T-helper 22 cell (primary cell): Measurements from ENCODE around the gene IARS1.

ENCODE experiments used
- DNase-seq: peaks from one replicate; pipeline ENCODE4 v3.0.0-alpha.2; 2020; ENCODE audit warnings: low read depth

IARS1 gene

GRCh38 chr9:92295240-92295790, 1.8 kb upstream of the IARS1 start:
- no peak for DNase-seq

GRCh38 chr9:92294297-92294676, 790 bp upstream of the IARS1 start:
- no peak for DNase-seq

DNA sequence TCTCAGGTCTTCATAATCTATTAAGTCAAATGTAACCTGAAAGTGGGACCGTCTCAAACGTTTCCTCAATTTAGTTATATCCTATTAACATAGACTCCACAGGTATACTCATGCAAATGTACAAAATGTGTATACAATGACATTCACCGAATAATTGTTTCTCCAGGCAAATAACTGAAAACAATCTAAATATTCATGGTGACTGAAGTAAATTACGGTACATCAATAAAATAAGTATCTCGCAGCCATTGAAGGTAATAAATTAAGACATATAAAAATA, 482 bp downstream of the IARS1 start:
- DNase-seq: no peak

GRCh38 chr9:92292338-92293074, 991 bp downstream of the IARS1 start:
- no peak for DNase-seq

DNA sequence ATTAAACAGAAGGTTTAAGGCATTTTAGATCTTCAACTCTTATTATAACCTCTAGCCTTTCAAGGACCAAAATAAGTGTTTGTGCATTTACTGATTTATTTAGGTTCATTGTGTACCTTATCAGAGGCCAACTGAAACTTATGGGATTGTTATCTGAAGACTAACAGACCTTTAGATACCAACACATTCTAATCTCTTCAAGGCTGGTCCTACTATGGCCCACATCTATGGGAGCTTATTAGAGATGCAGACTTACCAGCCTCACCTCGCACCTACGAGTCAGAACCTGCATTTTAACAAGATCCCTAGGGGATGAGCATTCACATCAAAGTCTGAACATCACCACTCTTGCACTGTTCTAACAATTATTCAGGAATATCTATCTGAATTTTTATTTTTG, 1.9 kb downstream of the IARS1 start:
- no peak for DNase-seq

- DNase-seq: no peak
These were observed 2.6 kb downstream of the IARS1 start for GRCh38 chr9:92290785-92291429.

- no peak for DNase-seq
These were observed 3.6 kb downstream of the IARS1 start for GRCh38 chr9:92289708-92290390.

DNA sequence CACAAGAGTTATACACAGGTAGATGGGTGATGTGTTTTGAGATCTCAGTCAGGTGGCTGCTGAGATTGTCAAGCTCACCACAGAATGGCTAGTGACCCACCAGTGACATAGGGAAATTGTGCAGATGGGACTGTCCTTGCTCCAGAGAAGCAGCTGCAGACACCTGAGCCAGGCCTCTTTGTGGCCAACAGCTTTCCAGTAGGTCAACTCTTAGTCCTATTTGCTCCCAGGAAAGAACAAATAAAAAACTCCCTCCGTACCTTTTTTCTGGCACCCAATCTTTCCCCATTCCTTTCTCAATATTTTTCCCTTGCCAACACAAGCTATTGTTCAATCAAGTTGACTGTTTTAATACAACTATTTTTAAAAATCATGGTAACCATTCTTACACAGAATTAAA, 14.2 kb downstream of the IARS1 start:
- DNase-seq: no peak

GRCh38 chr9:92278110-92278509, 15.4 kb downstream of the IARS1 start:
- no peak for DNase-seq

DNA sequence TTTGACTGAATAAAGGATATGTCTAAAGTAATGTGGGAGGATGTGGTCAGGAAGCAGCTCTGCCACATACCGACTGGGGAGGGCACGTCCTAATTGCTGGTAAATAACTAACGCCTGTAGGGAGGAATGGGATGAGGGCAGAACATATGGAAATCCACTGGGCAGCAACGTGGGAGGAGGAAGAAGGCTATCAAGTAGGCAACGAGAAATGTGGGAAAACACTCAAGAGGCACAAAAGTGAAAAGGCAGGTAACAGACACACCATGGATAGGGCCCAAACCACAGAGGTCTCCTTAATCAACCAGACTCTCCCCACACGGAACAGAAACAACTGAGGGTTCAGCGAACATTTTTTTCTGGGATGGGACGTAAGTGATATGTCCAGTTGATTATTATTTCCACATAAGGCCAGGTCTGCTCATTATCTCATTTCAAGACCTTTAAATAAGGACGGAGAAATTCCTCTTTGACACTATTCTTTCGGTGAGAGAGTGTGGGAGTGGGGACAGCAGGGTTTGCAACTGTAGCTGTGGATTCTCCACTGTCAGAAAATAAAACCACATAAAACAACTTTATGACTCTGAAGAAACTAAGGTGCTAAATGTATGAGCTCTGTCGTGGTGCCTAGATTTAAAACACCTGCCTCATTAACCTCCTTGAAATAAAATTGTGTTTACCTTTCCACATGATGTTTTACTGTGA, 17.0 kb downstream of the IARS1 start:
- no peak for DNase-seq

DNA sequence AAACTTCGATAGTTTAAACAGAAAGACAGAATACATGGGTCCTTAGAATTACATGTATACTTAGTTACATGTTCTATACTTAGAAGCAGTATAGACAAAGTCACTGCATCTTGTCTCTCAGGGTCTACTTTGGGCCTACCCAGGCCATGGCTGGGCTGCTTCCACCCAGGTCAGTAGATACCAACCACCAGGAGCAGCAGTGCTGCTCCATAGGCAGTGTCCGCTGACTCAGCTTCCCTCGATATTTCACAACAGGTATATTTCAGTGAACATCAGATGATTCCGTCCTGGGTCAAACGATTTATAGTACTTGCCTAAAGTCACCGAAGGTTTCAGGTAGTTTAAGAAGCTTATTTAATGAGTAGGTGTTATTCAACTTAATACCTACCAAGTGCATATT, 18.0 kb downstream of the IARS1 start:
- DNase-seq: no peak

- no peak for DNase-seq
These were observed 23.0 kb downstream of the IARS1 start for GRCh38 chr9:92270511-92270910.

- DNase-seq: no peak
These were observed 27.0 kb downstream of the IARS1 start for GRCh38 chr9:92266486-92266885.

DNA sequence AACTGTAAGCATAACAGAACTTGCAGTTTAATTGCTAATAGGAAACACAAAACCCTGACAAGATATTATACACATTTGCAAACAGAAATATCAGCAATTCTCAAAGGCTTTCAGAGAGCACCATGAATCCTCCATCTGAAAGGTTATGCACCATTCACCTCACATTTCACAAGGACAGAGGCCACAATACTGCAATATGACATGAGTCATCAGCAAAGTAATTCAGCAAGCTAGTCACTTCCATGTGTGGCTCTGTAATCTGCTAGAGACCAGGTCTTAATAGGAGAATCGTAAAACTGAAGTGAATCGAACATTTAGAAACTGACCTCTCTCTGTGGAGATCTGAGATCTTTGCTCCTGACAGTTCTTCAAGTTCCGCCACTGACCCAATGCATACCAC, 28.3 kb downstream of the IARS1 start:
- no peak for DNase-seq

DNA sequence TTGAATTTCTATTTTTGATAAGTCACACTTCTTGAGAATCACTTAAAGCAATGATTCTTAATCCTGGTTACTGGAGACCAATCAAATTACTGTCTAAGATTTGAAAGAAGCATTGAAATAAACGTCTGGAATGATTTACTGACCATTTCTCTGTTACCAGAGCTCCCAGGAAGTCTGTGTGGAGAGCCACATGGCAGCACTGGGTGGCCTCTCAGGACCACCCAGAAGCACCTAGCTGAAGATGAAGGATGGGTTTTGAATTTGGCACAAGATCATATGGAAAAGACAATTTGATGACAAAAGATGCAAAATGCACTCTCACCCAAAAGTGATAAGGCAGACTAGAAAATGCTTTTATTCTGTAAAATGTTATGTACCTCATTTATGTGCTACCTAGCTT, 30.4 kb downstream of the IARS1 start:
- DNase-seq: no peak

- no peak for DNase-seq
These were observed 36.2 kb downstream of the IARS1 start for GRCh38 chr9:92257327-92257726.

DNA sequence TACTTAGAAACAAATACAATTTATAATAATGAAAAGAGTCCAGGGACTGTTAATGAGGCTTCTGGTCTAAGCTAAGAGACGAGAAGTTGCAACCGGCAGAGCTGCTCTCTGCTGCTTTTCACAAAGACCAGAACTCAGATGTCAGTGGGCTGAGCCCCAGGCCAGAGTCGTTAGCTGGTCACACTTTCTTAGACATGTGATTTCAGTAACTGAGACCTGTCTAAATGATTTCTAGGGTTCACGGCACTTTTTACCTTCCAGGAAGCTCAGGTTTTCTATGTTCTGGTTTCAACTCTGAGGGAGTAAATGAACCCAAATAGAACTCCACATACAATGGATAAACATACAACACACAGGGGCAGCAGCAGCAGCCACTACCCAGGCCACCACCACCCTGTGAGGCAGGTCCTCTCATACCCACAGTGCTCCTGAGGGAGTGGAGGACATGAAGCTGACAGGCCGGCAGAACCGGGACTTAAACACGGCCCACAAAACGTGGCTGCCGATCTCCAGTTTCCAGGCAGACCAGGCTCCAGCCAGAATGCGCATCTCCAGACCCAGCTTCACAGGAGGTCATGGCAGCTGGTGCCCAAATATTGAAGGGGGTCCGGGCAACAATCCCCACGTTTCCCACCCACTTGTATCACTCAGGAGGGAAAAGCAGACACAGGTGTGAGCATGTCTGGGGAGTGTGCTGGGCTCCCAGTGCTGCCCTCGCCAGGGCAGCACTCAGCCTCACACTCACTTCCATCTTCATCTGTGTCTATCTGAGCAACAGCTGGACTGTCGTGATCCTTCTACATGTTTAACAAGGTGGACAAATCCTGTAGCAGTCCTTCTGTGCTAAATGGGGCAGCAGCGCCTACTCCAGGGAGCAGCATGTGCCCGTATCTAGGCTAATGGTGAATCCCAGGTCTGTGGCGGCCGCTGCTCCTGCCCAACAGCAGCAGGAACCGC, 38.8 kb downstream of the IARS1 start:
- no peak for DNase-seq

DNA sequence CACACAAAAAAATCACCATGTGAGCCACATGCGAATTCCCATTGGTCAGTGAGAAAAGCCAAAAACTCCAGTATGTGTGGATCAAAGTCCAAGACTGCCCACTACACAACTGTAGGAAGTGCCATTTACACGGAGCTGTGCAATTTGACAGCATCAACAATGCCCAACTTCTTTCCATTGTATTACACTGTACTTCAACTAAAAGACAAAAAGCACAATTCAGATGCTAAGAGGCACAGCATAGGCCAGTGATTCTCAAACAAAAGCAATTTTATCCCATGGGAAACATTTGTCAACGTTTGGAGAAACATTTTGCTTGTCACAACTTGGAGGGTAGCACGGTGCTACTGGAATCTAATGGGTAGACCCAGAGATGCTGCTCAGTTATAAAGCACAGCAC, 39.8 kb downstream of the IARS1 start:
- no peak for DNase-seq

DNA sequence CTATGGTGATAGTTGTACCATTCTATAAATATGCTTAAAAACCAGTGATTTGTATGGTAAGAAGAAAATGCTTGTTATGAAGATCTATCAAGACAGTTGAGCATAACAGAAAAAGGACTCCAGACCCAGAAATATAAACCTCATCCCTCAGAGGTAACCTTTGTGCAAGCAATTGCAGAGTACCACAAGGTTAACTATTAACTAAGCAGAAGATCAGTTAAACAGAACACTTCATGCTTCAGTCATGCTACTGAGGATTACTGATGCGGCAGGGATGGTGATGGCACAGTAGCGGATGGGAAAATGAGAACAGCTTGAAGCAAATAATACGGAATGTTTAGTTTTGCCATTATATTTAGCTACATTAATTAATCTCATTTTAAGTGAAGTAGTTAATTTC, 45.5 kb downstream of the IARS1 start:
- DNase-seq: no peak

DNA sequence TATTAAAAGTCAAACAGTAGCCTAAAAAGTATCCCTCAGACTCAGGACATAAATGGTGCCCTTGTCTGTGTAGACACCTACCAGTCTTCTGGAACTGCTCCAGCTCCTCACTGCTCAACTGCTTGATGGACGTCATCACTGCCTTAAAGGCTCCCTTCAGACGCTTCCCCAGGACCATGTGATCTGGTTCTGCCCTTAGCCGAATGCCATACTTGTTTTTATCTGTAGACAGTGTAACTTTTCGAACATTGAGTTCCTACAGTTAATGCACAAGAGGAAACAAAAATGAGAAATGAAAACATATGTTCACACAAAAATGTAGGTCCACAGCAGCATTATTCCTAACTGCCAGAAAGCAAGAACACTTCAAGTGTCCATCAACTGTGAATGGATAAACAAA, 46.2 kb downstream of the IARS1 start:
- DNase-seq: no peak

GRCh38 chr9:92245005-92245797, 48.3 kb downstream of the IARS1 start:
- DNase-seq: no peak
